ENCODE data around the gene LRP2.

The LRP2 gene

DNA sequence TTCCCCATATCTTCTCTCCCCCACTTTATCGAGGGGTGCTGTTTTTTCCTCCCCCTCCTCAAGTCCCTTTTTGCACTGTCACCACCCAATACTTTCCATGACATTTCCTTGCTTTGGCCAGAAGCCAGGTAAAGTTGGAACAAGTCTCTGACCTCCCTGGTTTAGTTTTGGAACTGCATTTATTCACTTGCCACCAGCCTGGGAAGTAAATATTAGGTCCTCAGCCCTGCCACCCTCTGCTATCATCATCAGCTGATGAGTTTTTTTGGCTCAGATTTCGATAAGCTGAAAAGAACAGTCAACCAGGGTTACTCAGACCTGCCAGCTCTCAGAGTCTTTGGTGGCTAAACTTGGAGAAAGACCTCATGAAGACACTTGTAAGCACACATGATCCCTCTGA, 246.0 kb downstream of the LRP2 start:
- DNase-seq: no peak

DNA sequence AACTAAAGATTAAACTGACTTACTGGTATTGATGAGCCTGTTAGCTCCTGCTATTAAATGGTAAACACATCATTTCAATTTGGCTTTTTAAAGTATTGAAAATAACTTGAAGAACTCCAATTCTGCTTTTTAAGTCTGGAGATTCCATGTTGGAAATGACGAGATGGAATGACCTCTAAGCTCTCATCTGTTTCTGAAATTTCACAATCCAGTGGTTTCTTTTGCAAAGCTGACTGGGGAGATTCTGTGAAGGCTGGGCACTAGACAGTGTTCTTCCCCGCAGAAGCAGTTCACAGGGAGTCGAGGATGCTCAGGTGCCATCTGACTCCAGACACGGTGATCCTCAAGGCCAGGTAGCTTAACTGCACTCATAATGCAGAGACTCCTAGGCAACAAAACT, 248.3 kb downstream of the LRP2 start:
- no peak for DNase-seq

DNA sequence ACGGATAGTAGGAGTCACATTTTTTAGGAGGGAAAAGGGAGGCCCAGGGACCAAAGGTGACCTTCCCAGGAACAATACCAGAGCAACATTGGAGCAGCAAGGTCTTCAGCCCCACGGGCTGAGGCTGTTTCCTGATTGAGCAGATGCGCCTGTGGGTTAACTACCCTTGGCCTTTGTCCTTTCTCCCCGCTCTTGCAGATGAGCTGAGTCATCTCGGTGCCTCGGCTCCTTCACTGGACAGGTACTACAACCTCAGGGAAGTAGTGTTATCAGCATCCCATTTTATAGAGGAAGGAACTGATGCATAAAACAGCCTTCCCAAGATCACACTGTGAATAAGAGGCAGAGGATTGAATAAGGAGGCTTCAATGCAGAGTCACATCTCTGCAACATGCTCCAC, 249.5 kb downstream of the LRP2 start:
- no peak for DNase-seq

DNA sequence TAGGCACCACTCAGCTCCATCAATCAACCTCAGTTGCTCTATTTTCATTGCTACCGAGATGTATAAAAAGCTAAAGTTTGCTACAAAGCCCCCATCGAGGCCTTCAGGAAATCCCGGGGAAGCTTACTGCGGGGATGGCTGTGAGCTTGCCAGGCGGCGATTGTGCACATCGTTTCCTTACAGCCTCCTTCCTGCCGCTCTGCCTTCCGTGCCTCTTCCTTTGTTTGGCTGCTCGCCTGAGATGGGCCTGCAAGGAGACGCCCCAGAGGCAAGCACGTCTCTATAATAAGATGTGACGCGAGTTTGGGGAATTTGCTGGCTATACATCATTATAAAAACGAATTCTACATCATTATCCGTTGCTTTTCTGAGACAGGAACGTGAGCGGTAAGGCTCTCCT, 251.4 kb downstream of the LRP2 start:
- no peak for DNase-seq

DNA sequence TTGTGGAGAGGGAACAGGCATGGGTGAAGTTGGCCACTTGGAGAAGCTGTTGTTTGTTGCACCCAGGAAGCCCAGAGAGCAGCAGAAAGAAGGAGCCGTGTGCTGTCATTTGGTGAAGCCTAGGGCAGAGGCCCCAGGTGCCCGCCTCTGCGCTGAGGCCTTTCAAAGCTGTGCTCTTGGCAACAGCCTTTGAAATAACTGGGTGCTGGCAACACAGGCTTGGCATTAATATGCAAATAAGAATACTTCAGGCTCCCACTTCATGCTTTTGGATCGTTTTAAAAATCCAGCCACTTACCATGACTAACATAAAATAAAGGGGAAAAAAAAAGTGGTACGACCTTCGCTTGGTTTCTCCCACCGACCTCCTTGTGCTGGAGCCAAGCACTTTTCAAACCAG, 251.9 kb downstream of the LRP2 start:
- DNase-seq: no peak

DNA sequence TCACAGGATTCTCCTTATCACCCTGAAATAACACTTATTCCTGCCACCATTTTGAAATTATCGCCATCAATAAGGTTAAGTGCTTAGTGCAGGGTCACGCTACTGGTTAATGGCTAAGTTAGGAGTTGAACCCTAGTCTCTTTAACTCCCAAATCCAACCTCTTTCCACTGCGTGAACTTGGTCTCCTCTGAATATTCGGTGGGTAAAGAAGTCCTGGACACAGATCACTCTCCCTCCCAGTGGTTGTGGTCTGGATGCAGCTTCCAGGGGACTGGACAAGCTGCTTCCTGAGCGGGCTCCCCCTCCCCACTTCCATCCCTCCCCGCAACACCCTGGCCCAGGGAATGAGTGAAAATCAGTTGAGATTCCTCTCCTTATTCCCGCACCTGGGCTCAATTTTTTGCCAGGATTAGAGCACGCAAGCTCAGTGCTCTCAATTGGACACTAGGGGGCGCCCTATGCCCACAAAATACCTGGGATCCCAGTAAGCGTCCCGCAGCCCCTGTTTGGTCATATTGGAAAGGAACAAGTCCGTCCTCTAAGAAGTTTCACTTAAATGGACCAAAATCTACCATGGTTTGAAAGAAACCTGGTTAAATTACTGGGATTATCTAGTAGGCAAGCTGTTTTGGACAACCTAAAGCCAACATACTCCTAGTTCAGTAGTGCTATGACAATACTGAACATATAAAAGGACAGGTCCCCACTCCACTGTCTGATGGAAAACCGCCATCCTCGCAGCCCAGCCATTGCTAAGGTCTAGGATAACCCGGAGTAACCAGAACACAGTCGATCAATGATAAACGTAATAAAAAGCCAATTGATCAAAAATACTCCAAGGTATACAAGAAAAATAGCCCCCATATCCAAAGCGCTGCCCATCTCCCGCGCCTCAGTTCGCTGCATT, 252.6 kb downstream of the LRP2 start:
- no peak for DNase-seq

DNA sequence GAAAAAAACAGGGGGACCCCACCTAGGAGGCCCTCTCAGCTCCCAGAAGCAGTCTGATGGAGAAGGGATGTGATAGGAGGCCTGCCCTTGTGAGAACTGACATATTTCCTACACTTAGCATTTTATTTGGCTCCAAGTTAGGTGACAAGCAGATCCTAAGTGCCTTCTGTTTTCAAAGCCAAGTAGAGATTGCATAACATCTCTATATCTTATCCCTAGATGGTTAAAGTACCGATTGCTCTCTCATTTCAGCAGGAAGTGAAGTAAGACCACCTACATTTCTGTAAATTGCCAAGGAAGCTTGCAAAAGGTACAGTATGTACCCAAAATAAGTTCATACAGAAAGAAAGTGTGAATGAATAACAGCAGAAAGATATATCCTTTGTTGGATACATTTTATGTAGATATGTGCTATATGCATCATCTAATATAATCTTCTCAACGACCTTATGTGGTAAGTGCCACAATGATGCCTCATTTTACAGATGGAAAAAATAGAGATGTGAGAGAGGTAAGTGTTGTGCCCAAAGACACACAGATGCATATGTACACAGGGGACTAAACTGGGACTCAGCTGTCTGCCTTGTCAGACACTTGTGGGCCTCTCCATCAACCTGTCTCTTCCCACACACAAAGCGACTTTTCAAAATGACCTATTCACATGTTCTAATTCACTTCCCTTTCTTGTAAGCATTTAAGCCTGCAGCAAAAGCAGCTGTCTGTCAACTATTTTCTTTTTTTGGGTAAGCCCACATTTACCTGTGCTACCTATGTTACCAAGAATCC, 254.0 kb downstream of the LRP2 start:
- DNase-seq: no peak

DNA sequence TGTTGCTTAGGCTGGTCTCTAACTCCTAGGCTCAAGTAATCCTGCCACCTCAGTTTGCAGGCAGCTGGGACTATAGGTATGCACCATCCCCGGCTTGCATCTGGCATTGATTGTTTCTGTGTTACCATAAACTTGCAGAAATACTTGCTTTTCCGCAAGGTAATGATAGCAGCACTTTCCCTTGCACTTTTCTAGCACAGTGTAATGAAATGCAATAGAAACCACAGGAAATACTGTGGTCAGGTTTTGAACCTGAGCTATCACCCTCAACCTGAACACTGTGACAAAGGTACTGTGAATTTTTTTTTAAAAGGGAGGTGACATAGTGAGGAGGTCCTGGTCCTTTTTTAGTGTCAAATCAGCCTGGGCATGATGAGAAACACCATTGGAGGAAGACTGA, 254.7 kb downstream of the LRP2 start:
- no peak for DNase-seq

DNA sequence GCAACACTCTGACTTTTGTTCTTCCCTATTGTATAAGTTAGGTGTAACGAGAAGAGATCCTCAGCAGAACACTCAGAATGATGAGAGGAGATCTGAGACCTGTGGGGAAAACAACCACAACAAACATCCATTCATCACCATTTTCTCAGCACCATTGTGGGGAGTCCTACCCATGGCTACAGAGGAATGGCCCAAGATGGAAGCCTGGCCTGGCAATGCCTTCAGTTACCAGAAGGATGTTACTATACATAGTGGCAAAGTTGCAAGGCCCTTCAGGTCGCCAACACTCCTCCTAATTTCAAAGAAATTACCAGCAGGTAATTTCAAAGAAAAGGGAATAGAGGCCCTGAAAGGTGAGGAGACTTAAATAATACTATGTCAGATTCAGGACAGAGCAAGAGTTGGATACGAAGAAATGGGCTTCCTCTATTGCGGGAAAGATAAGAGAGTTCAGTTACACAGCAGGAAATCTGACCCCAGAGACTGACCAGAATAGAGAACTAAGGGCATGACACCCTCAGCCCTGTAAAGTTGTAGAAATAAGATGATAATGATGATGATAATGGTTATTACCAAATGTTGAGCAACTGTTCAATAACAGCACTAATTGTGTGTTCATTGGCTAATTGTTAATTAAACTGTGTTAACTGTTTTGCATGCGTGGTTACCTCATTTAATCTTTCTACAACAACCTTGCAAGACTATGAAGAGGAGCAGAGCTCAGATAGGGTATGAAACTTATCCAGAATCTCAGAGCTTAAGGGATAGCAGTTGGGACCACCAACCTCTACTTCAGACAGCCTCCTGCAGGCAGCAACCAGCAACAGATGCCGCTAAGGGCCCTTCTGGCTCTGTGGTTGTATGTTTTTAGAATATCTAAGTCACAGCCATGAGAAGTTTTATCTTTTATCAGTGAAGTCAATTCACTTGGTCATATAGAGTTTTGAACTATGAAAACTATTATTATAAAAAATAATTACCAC, 255.5 kb downstream of the LRP2 start:
- no peak for DNase-seq

DNA sequence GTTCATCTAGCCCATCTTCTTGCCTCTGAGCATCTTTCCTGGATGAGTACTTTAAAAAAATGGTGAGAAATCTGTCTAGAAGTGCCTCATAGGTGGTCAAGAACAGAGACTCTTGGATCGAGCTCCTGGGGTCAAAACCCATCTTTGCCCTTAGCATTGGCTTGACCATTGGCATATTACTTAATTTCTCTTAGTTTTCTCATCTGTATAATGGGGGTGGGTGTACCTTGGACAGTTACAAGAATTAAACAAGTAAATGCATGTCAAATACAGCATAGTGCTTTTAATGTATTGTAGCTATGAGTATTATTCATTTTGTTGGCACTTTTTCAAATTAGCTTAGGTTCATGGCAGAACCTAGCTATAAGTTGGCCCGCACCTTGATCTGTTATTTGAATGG, 256.2 kb downstream of the LRP2 start:
- DNase-seq: no peak

DNA sequence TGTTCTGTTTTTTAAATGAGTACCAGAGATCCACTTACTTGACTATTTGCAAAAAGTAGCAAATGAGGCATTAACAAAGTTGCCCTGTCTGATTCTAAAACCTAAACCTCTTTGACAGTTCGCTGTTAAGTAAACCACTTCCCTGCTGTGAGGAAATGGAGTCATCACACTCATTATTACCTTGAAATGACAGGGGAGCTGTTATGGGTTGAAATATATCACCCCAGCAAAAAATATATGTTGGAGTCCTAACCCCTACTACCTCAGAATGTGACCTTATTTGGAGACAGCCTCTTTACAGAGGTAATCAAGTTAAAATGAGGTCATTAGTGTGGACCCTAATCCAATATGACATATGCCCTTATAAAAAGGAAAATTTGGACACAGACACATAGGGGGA, 256.9 kb downstream of the LRP2 start:
- DNase-seq: no peak

DNA sequence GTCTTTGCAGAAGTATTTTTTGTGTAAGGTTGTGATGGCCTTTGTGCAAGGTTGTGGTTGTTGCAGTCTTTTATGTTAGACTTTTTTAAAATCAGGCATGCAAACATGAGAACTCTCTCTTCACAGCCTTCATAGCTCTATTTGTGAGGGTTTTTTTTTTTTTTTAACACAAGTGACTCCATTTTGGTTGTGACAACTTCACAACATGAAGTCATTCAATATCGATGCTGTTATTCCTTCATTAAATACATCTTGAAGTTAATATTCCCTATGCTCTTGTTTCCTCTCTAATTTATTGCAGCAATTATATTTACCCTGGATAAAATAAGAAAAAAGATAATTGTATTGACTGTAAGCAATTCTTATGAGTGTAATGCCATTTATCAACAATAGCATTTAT, 257.5 kb downstream of the LRP2 start:
- no peak for DNase-seq

DNA sequence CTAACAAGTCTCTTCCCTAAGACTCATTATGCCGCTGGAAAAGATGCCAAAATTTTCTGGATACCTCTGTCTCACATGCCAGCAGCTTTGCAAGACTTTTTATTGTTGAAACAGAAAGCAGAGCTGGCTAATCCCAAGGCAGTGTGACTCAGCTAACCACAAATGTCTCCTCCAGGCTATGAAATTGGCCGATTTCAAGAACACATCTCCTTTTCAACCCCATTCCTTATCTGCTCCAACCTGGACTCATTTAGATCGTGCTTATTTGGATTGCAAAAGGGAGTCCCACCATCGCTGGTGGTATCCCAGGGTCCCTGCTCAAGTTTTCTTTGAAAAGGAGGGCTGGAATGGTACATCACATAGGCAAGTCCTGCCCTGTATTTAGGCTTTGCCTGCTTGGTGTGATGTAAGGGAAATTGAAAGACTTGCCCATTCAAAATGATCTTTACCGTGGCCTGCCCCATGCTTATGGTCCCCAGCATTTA, 266.7 kb downstream of the LRP2 start:
- no peak for DNase-seq

DNA sequence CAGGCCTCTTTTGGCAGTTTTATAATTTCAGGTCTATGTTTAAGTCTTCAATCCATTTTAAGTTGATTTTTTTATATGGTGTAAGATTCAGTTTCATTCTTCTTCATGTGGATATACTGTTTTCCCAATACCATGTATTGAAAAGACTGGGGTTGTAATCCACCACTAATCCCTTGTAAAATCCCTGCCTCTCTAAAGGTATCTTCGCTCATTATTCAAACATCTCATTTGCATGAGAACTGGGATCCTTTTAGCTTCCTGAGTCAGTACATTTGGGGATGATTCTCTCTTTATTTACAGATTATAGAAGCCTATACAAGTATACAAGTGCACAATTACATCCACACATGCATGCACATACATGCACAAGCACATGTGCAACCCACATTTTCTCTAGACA, 267.7 kb downstream of the LRP2 start:
- DNase-seq: no peak

DNA sequence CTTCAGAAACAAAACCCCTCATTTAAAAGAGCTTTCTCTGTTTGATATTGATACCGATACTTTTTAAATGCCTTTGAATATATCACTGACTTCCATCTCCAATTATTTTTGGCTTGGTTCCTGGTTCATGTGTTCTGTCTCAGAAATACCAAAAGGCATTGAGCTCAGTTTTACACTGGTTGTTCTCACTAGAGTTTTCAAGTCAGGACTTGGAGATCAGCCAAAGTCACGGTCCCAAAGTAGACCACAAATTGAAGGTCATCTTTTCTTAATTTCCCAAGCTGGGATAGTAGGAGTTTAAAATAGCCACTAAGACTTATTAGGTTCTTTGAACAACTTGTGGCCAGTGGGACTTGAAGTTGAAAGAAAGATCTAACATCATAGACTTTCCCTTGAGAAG, 268.8 kb downstream of the LRP2 start:
- no peak for DNase-seq

DNA sequence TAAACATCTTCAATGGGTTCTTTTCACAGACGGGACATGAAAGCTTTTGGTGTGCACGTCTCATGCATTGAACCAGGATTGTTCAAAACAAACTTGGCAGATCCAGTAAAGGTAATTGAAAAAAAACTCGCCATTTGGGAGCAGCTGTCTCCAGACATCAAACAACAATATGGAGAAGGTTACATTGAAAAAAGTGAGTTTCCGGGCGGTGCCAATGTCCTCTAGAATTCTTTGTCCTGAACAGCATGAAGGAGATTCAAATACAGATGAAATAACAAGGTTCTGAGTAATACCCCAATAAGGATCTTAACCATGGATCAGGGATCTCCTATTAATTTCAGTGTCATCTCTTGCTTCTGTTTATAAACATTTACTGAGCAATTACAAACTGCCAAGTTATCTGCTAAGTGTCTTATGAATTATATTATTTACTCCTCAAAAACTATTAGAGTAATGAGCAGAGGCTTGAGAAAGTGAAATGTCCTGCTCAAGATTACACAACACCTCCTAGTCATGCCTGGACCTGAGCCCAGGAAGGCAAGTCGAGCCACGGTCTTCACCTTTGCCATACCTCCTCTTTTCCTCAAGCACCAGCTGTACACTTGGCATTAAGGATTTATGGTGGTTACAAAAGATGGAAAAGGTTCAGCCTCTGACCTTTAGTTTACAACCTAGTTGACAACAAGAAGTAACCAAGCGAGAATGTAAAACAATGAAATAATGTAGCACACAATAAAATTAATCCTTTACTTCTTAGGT, 270.4 kb downstream of the LRP2 start:
- no peak for DNase-seq

DNA sequence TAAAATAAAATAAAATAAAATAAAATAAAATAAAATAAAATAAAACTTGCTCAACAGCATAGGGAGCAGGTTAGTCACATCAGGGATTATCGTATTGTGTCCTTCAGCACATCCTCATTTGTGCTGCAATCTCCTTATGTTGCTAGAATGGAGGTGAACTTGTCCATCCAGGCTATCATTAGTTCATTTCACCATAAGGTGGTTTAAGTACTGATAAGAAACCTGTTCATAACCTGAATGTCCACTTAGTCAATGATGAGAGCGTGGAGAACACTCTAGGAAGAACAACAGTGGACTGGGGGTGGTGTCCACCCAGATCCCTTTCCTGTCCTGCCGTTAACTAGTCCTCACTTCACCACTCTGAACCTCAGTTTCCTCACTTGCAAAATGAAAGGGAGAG, 271.1 kb downstream of the LRP2 start:
- DNase-seq: no peak

DNA sequence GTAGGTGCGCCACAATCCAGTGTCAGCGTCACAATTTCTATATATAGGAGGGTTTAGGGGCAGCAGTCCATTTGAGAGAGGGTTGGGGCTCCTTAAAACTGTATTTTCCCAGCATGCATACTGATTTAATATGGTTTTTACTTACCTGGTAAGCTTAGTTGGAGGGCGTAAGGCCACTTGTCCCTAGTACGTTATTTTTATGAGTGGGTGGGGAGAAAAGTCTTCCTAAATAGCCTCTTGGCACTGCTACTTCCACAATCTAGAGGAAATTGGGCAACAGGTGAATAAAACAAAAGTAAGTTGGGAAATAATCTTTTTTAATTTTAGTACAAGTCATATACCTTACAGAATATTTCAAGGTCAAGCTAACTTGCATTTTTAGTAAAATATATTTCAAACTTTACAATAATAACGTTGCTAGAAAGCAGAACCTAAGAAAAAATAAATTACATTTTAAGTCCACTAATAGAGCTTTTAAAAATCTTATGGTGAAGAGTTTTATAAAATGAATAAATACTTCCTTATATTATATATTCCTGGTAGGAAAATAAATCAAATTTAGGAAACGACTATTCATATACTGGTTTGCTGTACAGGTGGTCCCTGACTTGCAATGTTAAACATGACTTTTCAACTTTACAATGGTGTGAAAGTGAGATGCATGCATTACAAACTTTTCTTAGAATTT, 272.1 kb downstream of the LRP2 start:
- no peak for DNase-seq

DNA sequence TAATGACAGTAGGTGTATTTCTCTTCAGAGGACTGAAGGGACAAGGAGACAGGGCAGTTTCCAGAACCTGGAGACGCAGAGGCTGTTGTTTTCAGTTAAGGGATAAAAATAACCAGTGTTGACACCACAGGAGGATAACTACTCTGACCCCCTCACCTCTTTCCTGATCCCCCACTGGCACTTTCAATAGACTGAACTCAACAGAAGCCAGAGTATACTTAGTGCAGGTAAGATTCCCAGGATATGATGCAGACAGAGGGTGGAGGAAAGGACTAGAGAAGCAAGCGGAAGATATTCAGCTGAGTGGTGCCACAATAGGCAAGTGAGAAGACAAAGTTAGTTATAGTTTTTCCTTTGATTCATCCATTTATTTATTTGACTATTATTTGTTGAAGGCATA, 273.2 kb downstream of the LRP2 start:
- DNase-seq: no peak

DNA sequence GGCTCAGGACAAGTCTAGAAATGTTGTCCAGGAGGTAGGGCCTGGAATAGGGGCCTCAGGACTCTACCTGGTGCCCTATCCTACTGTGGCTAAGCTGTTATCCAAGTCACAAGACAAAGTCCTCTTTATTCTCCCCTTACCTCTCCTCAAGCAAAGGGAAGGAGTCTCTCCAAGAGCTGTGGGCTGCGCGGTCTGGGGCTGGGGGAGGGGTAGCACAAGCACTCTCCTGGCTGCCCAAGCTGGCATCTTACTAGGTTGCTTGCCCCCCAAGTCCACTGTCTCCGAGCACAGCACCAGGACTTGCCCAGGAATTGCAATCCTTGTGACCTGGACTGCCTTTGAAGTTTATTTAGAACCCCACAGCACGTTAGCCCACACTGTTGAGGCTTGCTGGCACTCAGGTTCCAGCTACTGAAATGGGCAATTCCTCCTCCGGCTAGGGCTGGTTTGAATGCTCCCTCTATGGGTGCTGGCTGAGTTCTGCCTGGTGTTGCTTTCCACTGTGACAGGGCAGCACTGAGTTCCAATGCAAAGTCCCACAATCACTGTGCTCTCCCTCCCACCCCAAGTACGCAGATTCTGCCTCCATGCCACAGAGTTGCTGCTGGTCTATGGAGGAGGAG, 274.5 kb downstream of the LRP2 start:
- no peak for DNase-seq

DNA sequence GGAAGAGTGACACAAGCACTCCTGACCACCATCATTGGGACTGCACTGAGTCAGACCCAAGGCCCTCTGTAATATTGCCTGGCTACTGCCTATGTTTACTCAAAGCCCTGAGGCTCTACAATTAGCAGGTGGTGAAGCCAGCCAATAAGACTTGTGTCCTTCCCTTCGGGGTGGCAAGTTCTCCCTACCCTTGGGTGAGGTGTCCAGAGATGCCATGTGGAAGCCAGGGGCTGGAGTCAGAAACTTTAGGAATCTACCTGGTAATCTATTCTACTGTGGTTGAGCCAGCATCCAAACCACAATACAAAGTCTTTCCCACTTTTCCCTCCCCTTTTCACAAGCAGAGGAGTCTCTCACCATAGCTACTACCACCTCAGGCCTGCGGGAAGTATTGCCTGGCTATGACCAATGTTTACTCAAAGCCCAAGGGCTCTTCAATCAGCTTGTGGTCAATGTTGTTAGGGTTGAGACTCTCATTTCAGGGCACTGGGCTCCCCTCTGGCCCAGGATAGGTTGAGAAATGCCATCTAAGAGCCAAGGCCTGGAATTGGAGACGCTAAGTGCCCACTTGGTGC, 275.4 kb downstream of the LRP2 start:
- no peak for DNase-seq

Data from cortex of kidney (tissue), 1 donor.